Smooth muscle cell (in vitro differentiated cells): ENCODE measurements around the gene FMO4. TPM values are rescaled to one million over a fixed set of nuclear protein-coding genes. Genes with fewer than 3 reads are reported as not detected.
A peak's percentile ranks its signal among the peaks of the same experiment; 100 is the strongest.
"Not testable (repeated sequence)": the region's sequence is repeated elsewhere in the genome, so short reads cannot be mapped to it uniquely, and the experiment has no call there.

Experiments used
- DNase-seq: peaks from one replicate; lab custom pipeline; 2025; ENCODE audit not compliant: unreplicated experiment; lab: John Stamatoyannopoulos, UW
- H2AFZ ChIP-seq: fragments of 200-600 bp; sonication (generic); 2 replicates; pipeline ENCODE4 v1.6.0; 2016; ENCODE audit warnings: antibody characterized with exemption, low read depth, mild to moderate bottlenecking
- H3F3A ChIP-seq: fragments of 200-600 bp; sonication (generic); 2 replicates; pipeline ENCODE4 v1.6.0; 2017; ENCODE audit warnings: antibody characterized with exemption, low read depth
- H3K27ac ChIP-seq: fragments of 200-600 bp; sonication (generic); 2 replicates; pipeline ENCODE4 v1.5.1; 2016; ENCODE audit warnings: low read depth, mild to moderate bottlenecking
- H3K27me3 ChIP-seq: fragments of 200-600 bp; sonication (generic); 2 replicates; pipeline ENCODE4 v1.6.1; 2016; ENCODE audit warnings: low read depth, mild to moderate bottlenecking
- H3K36me3 ChIP-seq: fragments of 200-600 bp; sonication (generic); 2 replicates; pipeline ENCODE4 v1.5.1; 2016; ENCODE audit warnings: low read depth
- H3K4me1 ChIP-seq: fragments of 200-600 bp; sonication (generic); 2 replicates; pipeline ENCODE4 v1.5.1; 2016; ENCODE audit warnings: low read depth
- H3K4me2 ChIP-seq: fragments of 200-600 bp; sonication (generic); 2 replicates; pipeline ENCODE4 v1.6.0; 2016; ENCODE audit warnings: mild to moderate bottlenecking
- H3K4me3 ChIP-seq: fragments of 200-600 bp; sonication (generic); 2 replicates; pipeline ENCODE4 v1.5.1; 2016; ENCODE audit warnings: mild to moderate bottlenecking
- H3K79me2 ChIP-seq: fragments of 200-600 bp; sonication (generic); 2 replicates; pipeline ENCODE4 v1.6.0; 2016; ENCODE audit warnings: low read depth, mild to moderate bottlenecking
- H3K9ac ChIP-seq: fragments of 200-600 bp; sonication (generic); 2 replicates; pipeline ENCODE4 v1.6.0; 2016; ENCODE audit warnings: low read depth
- H3K9me3 ChIP-seq: fragments of 200-600 bp; sonication (generic); replicated peaks from 2 replicates; pipeline ENCODE4 v1.5.1; 2016; ENCODE audit warnings: low read depth
- H4K20me1 ChIP-seq: fragments of 200-600 bp; sonication (generic); 2 replicates; pipeline ENCODE4 v1.6.0; 2016; ENCODE audit warnings: low read depth
- CTCF ChIP-seq: fragments of 200-600 bp; sonication (generic); IDR thresholded peaks from 2 replicates; pipeline ENCODE4 v1.5.1; 2017; ENCODE audit warnings: borderline replicate concordance, mild to moderate bottlenecking, antibody characterized with exemption; ENCODE audit not compliant: insufficient read depth, poor library complexity, severe bottlenecking
- WGBS: methylation state at CpG from one replicate; pipeline ENCODE4 v1.1.7; 2016; ENCODE audit warnings: low lambda C conversion rate; 5-methylcytosine and 5-hydroxymethylcytosine counted together
- polyA plus RNA-seq: library from polyadenylated mRNA; unstranded; fragments of >200 nt; fragmentation: Nextera tagmentation; extraction: Ambion mirVana; gene quantifications from 2 replicates; pipeline ENCODE4 v1.2.1, GENCODE V29; 2016
- total RNA-seq: library from RNA; depleted of rRNA; stranded (reverse); fragments of >200 nt; gene quantifications from 2 replicates; pipeline ENCODE4 v1.2.3, GENCODE V29; 2014

Gene FMO4
- total and polyA plus RNA-seq, 2 experiments from 2014 or later, result 2.0 TPM

- H3K9me3 ChIP-seq, H3K27me3 ChIP-seq, DNase-seq, H2AFZ ChIP-seq, H3K4me3 ChIP-seq, H3K79me2 ChIP-seq, H3K9ac ChIP-seq, H4K20me1 ChIP-seq, H3K4me2 ChIP-seq, H3K4me1 ChIP-seq, H3K36me3 ChIP-seq, H3K27ac ChIP-seq: not testable (repeated sequence)
- peaks cover 12% of the 10 kb centered on the region for H3F3A ChIP-seq
- WGBS, result 76% methylated on average over 9 of the region's 9 CpGs
- TF ChIP-seq CTCF, result peak; percentile 10
These were observed 45.9 kb downstream of the FMO4 start for GRCh38 chr1:171359731-171360527.

- H3K36me3 ChIP-seq, result no peaks in the 10 kb centered on the region
- H4K20me1 ChIP-seq, result no peaks in the 10 kb centered on the region
- no peak overlapping the region for H2AFZ ChIP-seq
- H3K79me2 ChIP-seq, result no peaks in the 10 kb centered on the region
- H3K27me3 ChIP-seq, result no peaks in the 10 kb centered on the region
- DNase-seq, result no peak
- H3F3A ChIP-seq, result no peaks in the 10 kb centered on the region
- no peak overlapping the region for H3K4me2 ChIP-seq
- no peak overlapping the region for H3K9ac ChIP-seq
- no peaks in the 10 kb centered on the region for H3K4me1 ChIP-seq
- no peaks in the 10 kb centered on the region for H3K9me3 ChIP-seq
- 90% methylated on average over 6 of the region's 6 CpGs for WGBS
- TF ChIP-seq CTCF, result no peak
- H3K27ac ChIP-seq, result no peak overlapping the region
- no peak overlapping the region for H3K4me3 ChIP-seq
These were observed 52.1 kb downstream of the FMO4 start for GRCh38 chr1:171366085-171366484.

DNA sequence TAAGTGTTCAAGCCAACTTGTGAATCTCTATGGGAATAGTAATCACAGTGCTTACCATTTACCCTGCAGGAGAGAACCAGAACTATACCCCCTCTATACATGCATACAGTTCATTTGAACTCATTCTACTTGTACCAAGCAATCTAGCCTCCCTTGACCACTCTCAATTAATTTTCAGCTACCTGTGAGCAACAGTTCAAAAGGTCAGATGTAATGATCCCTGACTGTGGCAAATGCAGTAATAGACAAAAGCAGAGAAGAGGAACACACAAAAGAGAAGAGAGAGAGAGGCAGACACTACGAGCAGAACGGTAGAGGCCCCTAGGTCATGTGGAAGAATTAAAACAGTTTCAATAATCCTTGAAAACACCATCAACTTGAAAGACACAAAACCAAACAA lies 52.8 kb downstream of the FMO4 start:
- H2AFZ ChIP-seq, result no peak overlapping the region
- no peaks in the 10 kb centered on the region for H3K4me1 ChIP-seq
- no peaks in the 10 kb centered on the region for H3K79me2 ChIP-seq
- DNase-seq, result no peak
- H3F3A ChIP-seq, result no peaks in the 10 kb centered on the region
- H3K36me3 ChIP-seq, result no peaks in the 10 kb centered on the region
- no peaks in the 10 kb centered on the region for H4K20me1 ChIP-seq
- no peak overlapping the region for H3K27ac ChIP-seq
- H3K4me2 ChIP-seq, result no peak overlapping the region
- H3K9ac ChIP-seq, result no peak overlapping the region
- no peaks in the 10 kb centered on the region for H3K27me3 ChIP-seq
- H3K9me3 ChIP-seq, result no peaks in the 10 kb centered on the region
- no peak for TF ChIP-seq CTCF
- 92% methylated on average over 2 of the region's 2 CpGs for WGBS
- H3K4me3 ChIP-seq, result no peak overlapping the region

- Histone ChIP-seq H3F3A (no peaks in the 10 kb centered on the region), H3K4me3 (no peak overlapping the region), H3K27me3 (no peaks in the 10 kb centered on the region), H3K9me3 (no peaks in the 10 kb centered on the region), H3K9ac (no peak overlapping the region), H4K20me1 (no peaks in the 10 kb centered on the region), H3K4me2 (no peak overlapping the region), H2AFZ (no peak overlapping the region), H3K27ac (no peak overlapping the region), H3K79me2 (no peaks in the 10 kb centered on the region), H3K4me1 (no peaks in the 10 kb centered on the region), H3K36me3 (no peaks in the 10 kb centered on the region)
- no peak for DNase-seq
- no peak for TF ChIP-seq CTCF
- WGBS, result 95% methylated on average over 1 of the region's 1 CpG
These were observed 53.5 kb downstream of the FMO4 start for GRCh38 chr1:171367436-171367835.
